SK-N-MC (cell line): ENCODE measurements around the gene NR1H4.
A peak's percentile ranks its signal among the peaks of the same experiment; 100 is the strongest.

ENCODE experiments used
- DNase-seq: peaks from one replicate; pipeline ENCODE4 v3.0.0-alpha.2; 2011; ENCODE audit warnings: low read depth, low spot score
- H3K27ac ChIP-seq: fragments of 200-600 bp; sonication (generic); 2 replicates; pipeline ENCODE4 v1.5.1; 2016; ENCODE audit warnings: mixed run types
- H3K36me3 ChIP-seq: fragments of 200-600 bp; sonication (generic); 2 replicates; pipeline ENCODE4 v1.6.1; 2017; ENCODE audit warnings: antibody characterized with exemption, low read length, mixed read lengths; ENCODE audit not compliant: insufficient read depth
- H3K4me3 ChIP-seq: fragments of 200-600 bp; sonication (generic); 2 replicates; pipeline ENCODE4 v1.5.1; 2016
- H3K9ac ChIP-seq: fragments of 200-600 bp; sonication (generic); 2 replicates; pipeline ENCODE4 v1.8.0; 2017; ENCODE audit warnings: mixed run types, mixed read lengths; ENCODE audit not compliant: insufficient read length
- H3K9me3 ChIP-seq: fragments of 200-600 bp; sonication (generic); 2 replicates; pipeline ENCODE4 v1.6.1; 2017; ENCODE audit warnings: low read depth, mild to moderate bottlenecking, antibody characterized with exemption, low read length, moderate library complexity, mixed read lengths
- EZH2 ChIP-seq: fragments of 200-600 bp; sonication (generic); IDR thresholded peaks from one replicate; pipeline ENCODE4 v1.6.1; 2017; ENCODE audit warnings: antibody characterized with exemption
- FOXP2 ChIP-seq: optimal IDR thresholded peaks from 2 replicates; pipeline ENCODE3; 2011; ENCODE audit warnings: mild to moderate bottlenecking, moderate library complexity; ENCODE audit not compliant: insufficient read depth; ENCODE audit errors: extremely low read length, control extremely low read depth
- POLR2AphosphoS5 ChIP-seq: IDR thresholded peaks from 2 replicates; pipeline ENCODE4 v1.6.1; 2012; ENCODE audit warnings: mild to moderate bottlenecking, low read depth, low read length, borderline replicate concordance

Gene NR1H4

DNA sequence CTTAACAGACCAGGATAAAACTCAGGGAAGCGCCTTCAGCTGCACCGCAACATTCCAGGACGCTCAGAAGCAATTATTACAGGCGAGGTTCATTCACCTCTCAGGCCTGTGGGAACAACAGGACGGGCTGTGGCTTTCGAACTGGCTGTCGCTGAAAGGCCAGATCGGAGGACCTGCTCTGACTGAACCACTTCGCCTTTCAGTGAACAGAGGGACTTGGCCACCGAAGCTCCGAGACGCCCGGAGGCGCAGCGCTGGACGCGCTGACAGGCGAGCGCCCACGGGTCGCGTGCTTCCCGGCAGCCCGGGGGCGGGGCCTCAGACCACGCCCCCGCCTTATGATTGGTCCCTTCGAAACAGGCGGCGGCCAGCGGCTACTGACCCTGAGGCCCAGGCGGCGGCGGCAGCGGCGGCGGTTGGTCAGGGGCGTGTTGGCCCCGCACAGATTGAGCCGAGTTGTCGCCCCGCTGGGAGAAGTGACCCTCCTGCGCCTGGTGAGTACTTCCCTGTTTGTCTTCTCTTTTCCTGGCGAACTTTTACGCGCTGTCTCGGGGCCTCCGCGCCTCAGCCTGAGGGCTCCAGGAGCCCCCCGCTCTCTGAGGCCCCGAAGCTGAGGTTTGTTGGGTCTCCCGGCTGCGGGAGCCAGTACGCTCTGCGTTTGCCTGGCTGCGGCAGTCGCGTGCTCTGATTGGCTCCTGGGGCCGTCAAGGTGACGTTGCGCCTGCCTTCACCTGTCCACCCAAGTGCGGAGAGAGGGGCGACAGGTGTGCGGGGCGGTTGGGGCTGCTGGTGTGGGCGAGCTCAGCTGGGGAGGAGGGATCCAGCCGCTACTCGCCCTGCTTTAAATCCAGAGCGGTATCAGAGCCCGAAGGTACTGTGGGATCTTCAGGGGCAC is 99.9 kb downstream of the NR1H4 start, which contains the start of gene GAS2L3:
Gene GAS2L3 (plus strand): TSS at position 393 of the 895 bp plus-strand sequence. CDS start 21,221 bp downstream, outside the sequence.
- Histone ChIP-seq H3K4me3 (peak within 1 kb of the TSS; percentile 93), H3K9me3 (no peaks in the 10 kb centered on the region), H3K9ac (peak within 1 kb of the TSS; percentile 73), H3K27ac (no peak within 1 kb of the TSS), H3K36me3 (no peaks in the 10 kb centered on the region)
- DNase-seq: no peak
- TF ChIP-seq EZH2: no peak
- TF ChIP-seq POLR2AphosphoS5: peak; percentile 76

DNA sequence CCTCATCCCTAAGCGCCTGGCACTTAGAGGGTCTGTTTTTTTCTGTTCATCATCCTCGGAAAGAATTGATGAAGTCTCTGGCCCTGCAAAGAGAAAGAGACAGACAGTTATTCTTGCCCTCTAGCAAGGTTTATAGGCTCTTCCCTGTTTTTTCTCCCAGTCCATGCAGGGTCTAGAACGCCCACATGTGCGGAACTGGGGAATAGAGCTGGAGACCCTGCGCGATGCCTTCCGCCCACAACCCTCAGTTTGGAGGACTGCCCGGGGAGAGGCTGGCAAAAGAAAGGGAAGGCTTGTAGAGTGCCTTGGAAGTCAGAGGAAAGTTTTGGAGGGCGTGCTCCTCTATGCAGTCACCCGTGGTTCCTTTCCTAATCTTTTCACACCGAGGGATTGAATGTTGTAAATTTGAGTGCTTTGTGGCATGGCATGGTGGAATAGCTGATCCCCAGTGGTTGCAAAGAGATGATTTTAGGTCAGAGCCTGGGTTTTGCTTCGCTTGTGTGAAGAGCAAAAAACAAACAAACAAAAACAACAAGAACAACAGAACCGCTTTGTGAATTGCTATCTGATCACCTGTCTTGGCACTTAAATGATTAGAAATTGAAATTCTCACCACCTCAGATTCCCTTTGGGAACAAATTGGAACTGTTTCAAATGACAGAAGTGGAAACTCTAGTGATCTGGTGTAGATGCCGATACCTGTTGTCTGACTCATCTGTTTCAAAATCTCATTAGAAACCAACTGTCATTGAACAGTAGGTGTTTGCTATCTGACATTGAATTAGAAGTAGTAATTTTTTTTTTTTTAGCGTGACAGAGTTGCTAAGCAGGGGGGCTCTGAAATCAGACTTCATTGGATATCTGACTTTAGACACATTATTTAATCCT is 100.8 kb downstream of the NR1H4 start:
- peak overlapping the region; percentile 93 for H3K4me3 ChIP-seq
- peak overlapping the region; percentile 73 for H3K9ac ChIP-seq
- H3K36me3 ChIP-seq: no peaks in the 10 kb centered on the region
- no peak for DNase-seq
- no peak overlapping the region for H3K27ac ChIP-seq
- TF ChIP-seq FOXP2 (no peak), POLR2AphosphoS5 (no peak), EZH2 (no peak)
- H3K9me3 ChIP-seq: no peaks in the 10 kb centered on the region

DNA sequence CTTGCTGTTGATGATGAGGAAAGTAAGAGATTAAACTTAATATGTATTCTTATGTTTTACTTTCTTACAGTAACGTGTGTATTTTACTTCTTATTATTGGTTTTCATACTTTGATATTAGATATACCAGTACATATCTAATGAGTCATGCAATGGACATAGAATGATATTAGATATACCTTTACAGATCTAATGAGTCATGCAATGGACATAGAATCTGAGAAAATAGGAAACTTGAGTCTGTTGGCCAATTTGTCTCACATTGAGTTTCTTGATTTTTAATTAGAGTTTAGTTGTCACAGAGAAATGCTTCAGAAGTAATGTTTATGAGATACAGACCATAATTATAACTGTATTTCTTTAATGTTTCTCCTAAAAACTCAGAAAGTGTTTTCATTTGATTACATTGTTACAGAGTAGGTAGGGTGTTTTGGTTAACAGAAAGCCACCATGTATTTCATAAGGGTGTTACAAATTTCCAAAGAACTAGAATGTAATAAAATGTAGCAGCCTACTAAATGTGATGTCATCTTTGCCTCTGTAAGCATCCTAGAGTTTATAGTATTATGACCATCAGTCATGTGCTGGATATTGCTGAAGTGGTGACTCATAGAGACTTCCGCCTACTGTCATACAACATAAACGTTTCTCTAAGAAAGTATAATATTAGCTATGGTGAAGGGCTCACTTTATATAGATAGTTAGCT is 102.8 kb downstream of the NR1H4 start:
- Histone ChIP-seq H3K36me3 (no peaks in the 10 kb centered on the region), H3K9me3 (no peaks in the 10 kb centered on the region), H3K9ac (no peak overlapping the region), H3K27ac (no peak overlapping the region), H3K4me3 (no peak overlapping the region)
- DNase-seq: no peak
- TF ChIP-seq FOXP2 (no peak), EZH2 (no peak), POLR2AphosphoS5 (no peak)

GRCh38 chr12:100578923-100579322 is 105.3 kb downstream of the NR1H4 start:
- DNase-seq: no peak
- no peak overlapping the region for H3K4me3 ChIP-seq
- H3K27ac ChIP-seq: no peak overlapping the region
- TF ChIP-seq FOXP2 (no peak), POLR2AphosphoS5 (no peak), EZH2 (no peak)
- H3K9ac ChIP-seq: no peak overlapping the region
- H3K9me3 ChIP-seq: no peaks in the 10 kb centered on the region
- H3K36me3 ChIP-seq: 0 out of 2 replicates have a peak, but pooled peaks cover 3% of the 10 kb centered on the region

DNA sequence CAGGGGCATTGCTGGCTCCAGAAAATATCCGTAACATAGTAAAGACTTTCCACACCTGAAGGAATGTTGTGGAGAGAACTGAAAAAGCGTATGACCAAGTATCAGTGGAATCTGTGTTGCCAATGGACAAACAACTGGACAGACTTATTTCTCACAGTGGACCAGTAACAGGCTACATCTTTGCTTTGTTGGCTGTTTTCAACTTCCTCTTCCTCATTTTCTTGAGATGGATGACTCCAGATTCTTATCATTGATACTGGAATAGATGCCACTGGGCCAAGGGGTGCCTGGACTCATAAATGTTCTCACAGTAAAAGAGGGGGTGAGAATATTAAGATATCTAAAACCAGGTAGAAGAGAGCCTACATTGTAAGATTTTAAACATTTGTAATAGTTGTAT is 106.2 kb downstream of the NR1H4 start:
- DNase-seq: no peak
- no peak overlapping the region for H3K27ac ChIP-seq
- H3K36me3 ChIP-seq: 0 out of 2 replicates have a peak, but pooled peaks cover 3% of the 10 kb centered on the region
- TF ChIP-seq POLR2AphosphoS5: no peak
- TF ChIP-seq FOXP2: no peak
- no peak for TF ChIP-seq EZH2
- no peak overlapping the region for H3K4me3 ChIP-seq
- H3K9ac ChIP-seq: no peak overlapping the region
- no peaks in the 10 kb centered on the region for H3K9me3 ChIP-seq

DNA sequence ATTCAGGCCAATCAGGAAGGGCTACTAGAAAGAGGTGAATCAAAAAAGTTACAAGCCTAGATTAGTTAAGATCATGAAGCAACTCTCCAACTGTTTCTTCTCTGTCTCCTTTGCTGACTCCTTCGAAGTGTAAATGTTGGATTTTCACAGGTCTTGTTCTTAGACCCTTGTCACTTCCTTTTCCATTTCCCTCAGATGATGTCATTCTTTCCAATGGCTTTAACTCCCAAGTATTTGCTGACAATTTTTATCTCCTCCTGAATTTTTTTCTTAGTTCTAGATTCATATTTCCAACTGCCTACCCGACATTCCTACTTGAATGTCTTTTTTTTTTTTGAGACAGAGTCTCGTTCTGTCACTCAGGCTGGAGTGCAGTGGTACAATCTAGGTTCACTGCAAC is 110.6 kb downstream of the NR1H4 start:
- peaks cover 3% of the 10 kb centered on the region; the same call in 1 of the 2 replicates for H3K36me3 ChIP-seq
- H3K27ac ChIP-seq: no peak overlapping the region
- DNase-seq: no peak
- no peak for TF ChIP-seq POLR2AphosphoS5
- no peak for TF ChIP-seq FOXP2
- TF ChIP-seq EZH2: no peak
- no peaks in the 10 kb centered on the region for H3K9me3 ChIP-seq
- H3K4me3 ChIP-seq: no peak overlapping the region
- no peak overlapping the region for H3K9ac ChIP-seq

GRCh38 chr12:100591979-100592378 is 118.3 kb downstream of the NR1H4 start:
- TF ChIP-seq FOXP2: no peak
- no peak for TF ChIP-seq EZH2
- no peak for TF ChIP-seq POLR2AphosphoS5
- Histone ChIP-seq H3K36me3 (no peaks in the 10 kb centered on the region), H3K9ac (no peak overlapping the region), H3K9me3 (no peaks in the 10 kb centered on the region), H3K4me3 (no peak overlapping the region), H3K27ac (no peak overlapping the region)
- no peak for DNase-seq

DNA sequence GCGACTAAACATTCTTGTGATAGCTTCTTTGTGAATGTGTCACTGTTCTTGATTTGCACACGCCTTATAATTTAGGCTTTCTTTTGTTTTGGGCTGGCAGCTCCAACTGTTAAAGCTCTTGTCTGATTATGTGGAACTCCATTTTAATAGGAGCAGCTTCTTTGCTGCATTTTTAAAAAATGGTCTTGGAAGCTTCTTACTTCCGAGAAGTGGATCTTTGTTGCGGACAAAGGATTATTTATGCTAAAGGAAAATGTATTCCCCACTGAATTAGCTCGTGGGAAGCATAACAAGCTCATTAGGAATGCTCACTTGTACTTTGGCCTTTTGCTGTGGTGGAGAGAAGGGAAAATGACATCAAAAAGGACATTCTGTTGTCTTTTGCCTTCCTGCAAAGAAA is 119.8 kb downstream of the NR1H4 start:
- Histone ChIP-seq H3K4me3 (peak overlapping the region; percentile 75), H3K9me3 (no peaks in the 10 kb centered on the region), H3K36me3 (no peaks in the 10 kb centered on the region), H3K9ac (peak overlapping the region; percentile 66), H3K27ac (peak overlapping the region; percentile 86)
- TF ChIP-seq FOXP2 (no peak), EZH2 (no peak), POLR2AphosphoS5 (no peak; the same call in 1 of the 2 replicates)
- DNase-seq: peak; percentile 30
